Cardiac muscle cell (in vitro differentiated cells and primary cell): Measurements from ENCODE around the gene SORCS3. TPM values are rescaled to one million over a fixed set of nuclear protein-coding genes. Genes with fewer than 3 reads are reported as not detected.

Experiments used
- DNase-seq, 2 donors: peaks; one replicate each; pipeline versions ENCODE4 v3.0.0 to v3.0.0-alpha.2; 2010 to 2017; ENCODE audit warnings: low read depth in 1 of 2, low spot score in 1 of 2
- H3K27ac ChIP-seq: fragments of 200-600 bp; sonication (generic); 2 replicates; pipeline ENCODE4 v1.5.1; 2016
- H3K27me3 ChIP-seq: fragments of 200-600 bp; sonication (generic); 2 replicates; pipeline ENCODE4 v1.6.0; 2016; ENCODE audit warnings: control low read depth
- H3K36me3 ChIP-seq: fragments of 200-600 bp; sonication (generic); 2 replicates; pipeline ENCODE4 v1.5.1; 2016; ENCODE audit warnings: control low read depth
- H3K4me1 ChIP-seq: fragments of 200-600 bp; sonication (generic); 2 replicates; pipeline ENCODE4 v1.8.1; 2017; ENCODE audit warnings: low read depth, mild to moderate bottlenecking, mixed run types
- H3K4me3 ChIP-seq: fragments of 200-600 bp; sonication (generic); 2 replicates; pipeline ENCODE4 v1.5.1; 2016; ENCODE audit warnings: mild to moderate bottlenecking
- H3K9me3 ChIP-seq: fragments of 200-600 bp; sonication (generic); 2 replicates; pipeline ENCODE4 v1.5.1; 2017; ENCODE audit warnings: low read depth, mild to moderate bottlenecking, control low read depth
- CTCF ChIP-seq: IDR thresholded peaks from 2 replicates; pipeline ENCODE4 v1.5.1; 2012; ENCODE audit warnings: low read depth, mild to moderate bottlenecking, low read length
- polyA plus RNA-seq: library from polyadenylated mRNA; unstranded; fragments of >200 nt; fragmentation: Nextera tagmentation; extraction: Ambion mirVana; gene quantifications from 2 replicates; pipeline ENCODE4 v1.2.1, GENCODE V29; 2016
- total RNA-seq: library from RNA; depleted of rRNA; stranded (reverse); fragments of >200 nt; gene quantifications from 2 replicates; pipeline ENCODE4 v1.2.3, GENCODE V29; 2016

Gene SORCS3
- total and polyA plus RNA-seq, 2 experiments from 2014 or later: 9.3 to 29.1 TPM

GRCh38 chr10:104875561-104875960 is 234.5 kb downstream of the SORCS3 start:
- DNase-seq: no peak
- H3K9me3 ChIP-seq: no peaks in the 10 kb centered on the region
- H3K4me3 ChIP-seq: no peak overlapping the region
- H3K36me3 ChIP-seq: no peaks in the 10 kb centered on the region
- peaks cover 4% of the 10 kb centered on the region for H3K4me1 ChIP-seq
- TF ChIP-seq CTCF: no peak
- H3K27ac ChIP-seq: no peak overlapping the region
- no peaks in the 10 kb centered on the region for H3K27me3 ChIP-seq

GRCh38 chr10:104880624-104881398 is 239.7 kb downstream of the SORCS3 start:
- H3K27me3 ChIP-seq: no peaks in the 10 kb centered on the region
- H3K4me1 ChIP-seq: no peaks in the 10 kb centered on the region
- H3K36me3 ChIP-seq: no peaks in the 10 kb centered on the region
- no peak overlapping the region for H3K27ac ChIP-seq
- DNase-seq: peak in 1 of 2 donors; percentile 3
- no peak overlapping the region for H3K4me3 ChIP-seq
- no peak for TF ChIP-seq CTCF
- H3K9me3 ChIP-seq: no peaks in the 10 kb centered on the region

GRCh38 chr10:104881740-104882139 is 240.7 kb downstream of the SORCS3 start:
- no peaks in the 10 kb centered on the region for H3K27me3 ChIP-seq
- no peaks in the 10 kb centered on the region for H3K4me1 ChIP-seq
- H3K4me3 ChIP-seq: no peak overlapping the region
- no peak for TF ChIP-seq CTCF
- no peaks in the 10 kb centered on the region for H3K9me3 ChIP-seq
- no peak for DNase-seq
- H3K27ac ChIP-seq: no peak overlapping the region
- H3K36me3 ChIP-seq: no peaks in the 10 kb centered on the region

- no peaks in the 10 kb centered on the region for H3K27me3 ChIP-seq
- H3K9me3 ChIP-seq: no peaks in the 10 kb centered on the region
- no peak overlapping the region for H3K27ac ChIP-seq
- H3K36me3 ChIP-seq: no peaks in the 10 kb centered on the region
- no peaks in the 10 kb centered on the region for H3K4me1 ChIP-seq
- no peak overlapping the region for H3K4me3 ChIP-seq
- no peak for DNase-seq
- no peak for TF ChIP-seq CTCF
Measured at GRCh38 chr10:104892879-104893617, 252.0 kb downstream of the SORCS3 start.

GRCh38 chr10:104893701-104894100 is 252.6 kb downstream of the SORCS3 start:
- H3K27ac ChIP-seq: no peak overlapping the region
- no peak for DNase-seq

More at GRCh38 chr10:104893701-104894100, 252.6 kb downstream of the SORCS3 start:
- H3K9me3 ChIP-seq: no peaks in the 10 kb centered on the region
- no peaks in the 10 kb centered on the region for H3K27me3 ChIP-seq
- H3K36me3 ChIP-seq: no peaks in the 10 kb centered on the region
- H3K4me1 ChIP-seq: no peaks in the 10 kb centered on the region
- TF ChIP-seq CTCF: no peak
- H3K4me3 ChIP-seq: no peak overlapping the region
